NCI-H82 (cell line): ENCODE measurements around the gene TRPT1.
"Not testable (repeated sequence)": the region's sequence is repeated elsewhere in the genome, so short reads cannot be mapped to it uniquely, and the experiment has no call there.

Experiments used
- DNase-seq: peaks from one replicate; lab custom pipeline; 2025; lab: John Stamatoyannopoulos, UW

Gene TRPT1

DNA sequence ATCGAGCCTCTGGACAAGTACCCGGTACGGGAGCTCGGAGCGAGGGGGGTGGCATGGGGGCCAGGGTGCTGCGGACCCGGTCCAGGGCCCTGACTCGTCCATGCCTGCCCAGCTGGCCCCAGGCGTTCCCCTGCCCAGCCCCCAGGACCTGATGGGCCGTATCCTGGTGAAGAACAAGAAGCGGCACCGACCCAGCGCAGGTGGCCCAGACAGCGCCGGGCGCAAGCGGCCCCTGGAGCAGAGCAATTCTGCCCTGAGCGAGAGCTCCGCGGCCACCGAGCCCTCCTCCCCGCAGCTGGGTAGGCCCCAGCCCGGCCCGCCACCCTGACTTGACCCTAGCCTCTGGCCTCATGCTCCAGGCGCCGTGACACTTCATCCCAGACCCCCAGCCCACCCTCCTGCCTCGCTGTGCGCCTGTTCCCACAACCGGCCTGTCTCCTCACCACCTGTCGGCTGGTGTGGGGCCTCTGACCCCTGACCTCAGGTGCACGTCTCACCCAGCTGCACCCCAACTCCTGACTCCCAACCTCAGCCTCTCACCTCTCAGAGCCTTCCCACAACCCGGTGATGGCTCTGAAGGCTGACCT is 33.1 kb upstream of the TRPT1 start:
- DNase-seq: no peak

DNA sequence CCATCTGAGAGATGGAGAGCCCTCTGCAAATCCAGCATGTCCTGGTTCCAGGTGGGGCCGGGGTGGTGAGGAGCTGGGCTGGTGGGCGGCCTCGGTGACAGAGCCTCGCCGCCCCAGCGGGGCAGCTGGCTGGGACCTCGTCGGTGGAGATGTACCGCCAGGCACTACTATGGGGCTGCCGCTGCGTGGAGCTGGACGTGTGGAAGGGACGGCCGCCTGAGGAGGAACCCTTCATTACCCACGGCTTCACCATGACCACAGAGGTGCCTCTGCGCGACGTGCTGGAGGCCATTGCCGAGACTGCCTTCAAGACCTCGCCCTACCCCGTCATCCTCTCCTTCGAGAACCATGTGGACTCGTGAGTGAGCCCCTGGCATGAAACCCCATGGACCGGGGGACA is 32.4 kb upstream of the TRPT1 start:
- no peak for DNase-seq

DNA sequence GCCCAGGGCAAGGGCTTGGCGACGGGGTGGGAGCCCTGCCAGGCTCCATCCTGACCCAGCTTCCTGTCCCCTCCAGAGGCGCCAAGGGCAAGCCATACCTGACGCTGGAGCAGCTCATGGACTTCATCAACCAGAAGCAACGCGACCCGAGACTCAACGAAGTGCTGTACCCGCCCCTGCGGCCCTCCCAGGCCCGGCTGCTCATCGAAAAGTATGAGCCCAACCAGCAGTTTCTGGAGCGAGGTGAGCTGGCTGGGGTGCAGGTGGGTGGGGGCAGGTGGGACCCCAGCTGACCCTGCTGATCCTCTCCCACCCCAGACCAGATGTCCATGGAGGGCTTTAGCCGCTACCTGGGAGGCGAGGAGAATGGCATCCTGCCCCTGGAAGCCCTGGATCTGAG is 30.3 kb upstream of the TRPT1 start:
- DNase-seq: no peak

DNA sequence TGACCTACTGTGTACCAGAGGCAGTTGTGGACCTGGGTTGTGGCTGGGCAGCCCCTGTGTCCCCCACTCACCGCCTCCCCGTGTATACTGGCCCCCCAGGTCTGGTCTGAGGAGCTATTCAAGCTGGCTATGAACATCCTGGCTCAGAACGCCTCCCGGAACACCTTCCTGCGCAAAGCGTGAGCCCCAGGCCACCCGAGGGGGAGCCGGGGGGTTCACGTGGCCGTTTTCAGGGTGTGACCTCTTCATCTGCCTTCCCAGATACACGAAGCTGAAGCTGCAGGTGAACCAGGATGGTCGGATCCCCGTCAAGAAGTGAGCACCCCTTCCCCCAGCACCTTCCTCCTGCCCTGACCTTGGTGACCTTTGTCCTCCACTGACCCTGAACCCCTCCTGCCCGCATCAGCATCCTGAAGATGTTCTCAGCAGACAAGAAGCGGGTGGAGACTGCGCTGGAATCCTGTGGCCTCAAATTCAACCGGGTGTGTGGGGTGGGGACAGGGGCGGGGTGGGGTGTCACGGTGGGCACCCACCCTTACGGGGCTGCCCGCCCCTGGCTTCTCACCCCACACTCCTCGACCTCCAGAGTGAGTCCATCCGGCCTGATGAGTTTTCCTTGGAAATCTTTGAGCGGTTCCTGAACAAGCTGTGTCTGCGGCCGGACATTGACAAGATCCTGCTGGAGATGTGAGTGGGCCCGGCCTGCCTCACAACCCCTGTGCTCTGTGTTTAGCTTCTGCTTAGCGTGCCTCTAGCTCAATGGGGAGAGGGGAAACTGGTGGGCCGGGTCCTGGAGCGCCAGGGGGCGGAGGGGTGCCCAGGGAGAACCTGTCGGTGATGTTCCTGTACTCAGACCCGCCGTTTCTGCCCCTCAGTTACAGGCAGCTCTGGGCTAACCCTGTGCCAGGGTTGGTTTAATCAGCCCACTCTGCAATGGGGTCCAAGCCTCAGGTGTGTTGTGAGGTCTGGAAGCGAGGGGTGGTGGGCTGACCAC is 29.4 kb upstream of the TRPT1 start:
- no peak for DNase-seq

DNA sequence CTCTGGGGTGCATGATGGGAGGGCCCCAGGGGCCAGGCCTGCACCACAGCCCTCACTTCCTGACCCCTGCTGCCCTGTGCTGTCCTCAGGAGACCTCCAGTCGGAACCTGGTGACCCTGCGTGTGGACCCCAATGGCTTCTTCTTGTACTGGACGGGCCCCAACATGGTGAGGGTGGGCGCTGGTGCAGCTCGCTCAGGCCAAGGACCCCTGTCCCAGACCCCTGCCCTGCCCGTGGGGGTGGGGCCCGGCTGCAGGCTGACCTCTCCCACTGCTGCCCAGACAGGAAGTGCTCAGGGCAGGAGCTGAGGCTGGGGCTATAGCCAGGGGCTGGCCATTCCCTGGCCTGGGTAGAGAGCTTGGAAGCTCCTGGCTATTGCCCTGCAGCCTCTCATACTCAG is 28.3 kb upstream of the TRPT1 start:
- no peak for DNase-seq

DNA sequence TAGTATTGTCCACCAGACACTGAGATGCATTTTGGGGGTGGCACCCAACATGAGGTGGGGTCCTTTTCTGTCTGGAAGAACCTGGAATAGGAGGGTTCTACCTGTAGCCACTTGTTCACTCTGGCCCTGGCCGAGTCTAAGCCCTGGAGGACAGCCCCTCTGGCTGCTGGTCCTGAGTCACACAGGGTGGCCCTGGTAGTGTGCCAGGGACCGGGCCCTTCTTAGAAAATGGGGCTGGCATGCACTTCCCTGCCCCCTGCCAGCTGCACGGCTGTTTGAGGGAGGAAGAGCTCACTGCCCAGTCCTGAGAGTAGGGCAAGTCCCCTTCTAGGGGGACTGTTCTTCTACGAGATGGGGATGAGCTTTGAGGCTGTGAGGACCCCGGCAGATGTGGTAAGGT is 27.5 kb upstream of the TRPT1 start:
- no peak for DNase-seq

DNA sequence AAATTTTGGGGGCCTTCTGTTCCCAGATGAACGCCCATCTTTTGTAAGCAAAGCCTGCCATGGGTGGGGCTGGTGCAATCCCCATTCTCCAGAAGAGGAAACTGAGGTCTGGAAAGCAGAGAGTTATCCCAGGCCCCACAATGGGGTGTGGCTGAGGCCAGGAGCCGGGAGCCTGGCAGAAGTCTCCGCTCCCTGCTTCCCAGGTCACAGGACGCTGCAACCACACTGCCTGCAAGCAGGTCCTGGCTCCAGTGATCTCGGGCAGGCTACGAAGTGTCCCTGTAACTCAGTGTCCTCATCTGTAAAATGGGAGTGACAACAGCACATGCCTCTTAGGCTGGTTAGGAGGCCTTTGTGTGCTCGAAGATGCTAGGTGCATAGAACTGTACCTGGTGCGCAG is 27.1 kb upstream of the TRPT1 start:
- DNase-seq: no peak

DNA sequence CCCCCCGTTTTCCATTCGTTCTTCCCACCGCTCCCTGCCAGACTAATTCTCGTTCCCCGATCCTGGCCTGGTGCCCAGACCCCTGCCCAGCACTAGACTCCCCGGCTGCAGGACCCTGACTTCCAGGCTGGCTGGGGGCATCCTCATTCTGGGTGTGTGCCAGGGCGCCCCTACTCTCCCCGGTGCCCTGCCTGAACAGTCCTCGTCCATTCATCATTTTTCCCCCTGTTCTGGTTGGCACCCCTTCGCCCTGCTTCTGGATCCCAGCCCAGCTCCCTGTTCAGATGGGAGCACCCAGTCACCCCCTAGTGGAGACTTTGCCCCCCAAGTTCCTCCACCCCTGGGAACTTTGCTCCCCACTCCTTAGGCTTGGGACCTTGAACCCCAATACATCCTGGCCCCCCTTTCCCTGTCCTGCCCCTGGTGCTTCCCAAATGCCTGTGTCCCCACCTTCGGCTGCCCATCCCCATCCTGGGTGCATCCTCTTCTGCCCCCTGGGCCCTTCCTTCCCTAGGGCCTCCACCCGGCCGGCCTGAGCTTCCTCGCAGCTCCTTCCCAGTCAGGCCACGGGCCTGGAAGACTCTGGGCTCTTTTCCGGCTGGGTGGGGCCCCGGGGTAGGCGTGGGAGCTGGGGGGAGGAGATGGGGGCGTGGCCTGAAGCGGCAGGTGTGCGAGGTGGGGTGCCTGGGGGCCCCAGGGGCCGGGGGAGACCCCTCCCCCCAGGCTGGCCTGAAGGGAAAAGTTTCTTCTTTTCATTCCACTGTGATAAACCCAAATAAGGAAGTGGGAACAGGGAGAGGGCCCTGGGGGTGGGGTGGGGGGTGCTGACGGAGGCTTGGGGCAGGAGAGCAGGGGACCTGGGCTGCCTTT is 26.3 kb upstream of the TRPT1 start:
- peak; percentile 28 for DNase-seq

DNA sequence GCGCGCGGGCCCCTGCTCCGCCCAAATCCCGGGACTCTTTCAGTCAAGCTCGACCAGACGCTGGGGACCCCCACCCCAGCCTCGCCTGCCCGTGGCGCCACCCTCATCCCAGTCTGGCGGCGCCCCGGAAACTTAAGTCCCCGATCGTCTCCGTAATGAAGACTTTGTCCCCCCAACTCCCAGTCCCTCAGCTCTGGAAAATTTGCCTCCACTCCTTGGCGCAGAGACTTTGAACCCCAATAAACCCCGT is 25.7 kb upstream of the TRPT1 start:
- no peak for DNase-seq

DNA sequence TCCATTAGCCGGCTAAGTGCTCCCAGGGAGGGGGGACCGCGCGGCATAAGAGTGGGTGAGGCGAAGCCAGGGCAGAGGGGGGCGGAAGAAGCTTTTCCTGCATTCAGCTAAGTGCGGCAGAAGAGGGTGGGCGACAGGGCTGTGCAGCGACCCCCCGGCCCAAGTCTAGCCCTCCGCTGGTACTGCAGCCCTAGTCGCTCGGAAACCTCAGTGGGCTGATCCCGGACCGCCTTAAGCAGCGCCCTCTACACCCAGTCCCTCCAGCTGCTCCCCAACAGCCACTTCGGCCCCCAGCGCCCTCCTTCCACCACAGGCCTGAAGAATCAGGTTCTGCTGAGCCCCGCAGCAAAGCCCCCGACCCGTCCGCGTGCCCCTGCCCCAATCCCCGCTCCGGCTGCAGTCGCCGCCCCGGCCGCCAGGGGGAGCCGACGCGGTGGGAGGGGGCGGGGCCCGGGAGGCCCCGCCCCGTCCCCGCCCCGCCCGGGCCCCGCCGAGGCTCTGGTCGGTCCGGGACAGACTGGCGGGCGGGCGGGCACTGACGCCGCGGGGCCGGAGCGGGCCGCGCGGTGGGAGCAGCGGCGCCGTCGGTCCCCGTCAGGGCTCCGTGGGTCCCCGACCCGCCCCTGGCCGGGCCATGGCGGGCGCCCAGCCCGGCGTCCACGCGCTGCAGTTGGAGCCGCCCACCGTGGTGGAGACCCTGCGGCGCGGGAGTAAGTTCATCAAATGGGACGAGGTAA is 25.2 kb upstream of the TRPT1 start, which contains the start of gene PLCB3:
PLCB3 (plus strand) TSS at position 515 of the 737 bp plus-strand sequence; CDS start at position 635, 120 bp downstream.
- DNase-seq: peak; percentile 75

DNA sequence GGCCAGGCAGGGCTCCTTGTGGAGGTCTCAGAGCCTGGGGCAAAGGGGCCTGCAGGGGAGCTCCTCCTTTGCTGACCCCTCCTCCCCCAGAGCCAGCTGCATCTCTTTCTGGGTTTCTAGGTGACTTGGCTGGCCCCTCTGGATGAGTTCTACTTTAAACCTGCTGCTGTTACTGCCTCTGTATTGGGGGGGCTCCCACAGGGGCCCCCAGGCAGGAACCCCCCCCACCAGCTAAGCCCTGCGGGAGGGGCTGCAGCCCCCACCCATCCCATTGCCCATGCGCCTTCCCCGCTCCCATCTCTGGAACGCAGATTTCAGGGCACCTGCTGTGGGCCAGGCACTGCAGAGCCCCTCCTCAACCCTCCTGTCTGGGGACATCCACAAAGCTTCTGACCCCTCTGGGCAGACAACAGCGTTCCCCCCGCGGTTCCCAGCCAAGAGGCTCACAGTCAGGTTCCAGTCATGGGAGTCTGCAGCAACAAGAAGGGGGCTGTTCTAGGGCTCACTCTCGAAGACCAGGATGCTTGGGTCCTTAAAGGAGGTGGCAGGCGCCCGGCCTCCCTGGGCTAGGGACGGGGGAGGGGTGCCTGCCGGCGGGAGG is 24.5 kb upstream of the TRPT1 start:
- no peak for DNase-seq

DNA sequence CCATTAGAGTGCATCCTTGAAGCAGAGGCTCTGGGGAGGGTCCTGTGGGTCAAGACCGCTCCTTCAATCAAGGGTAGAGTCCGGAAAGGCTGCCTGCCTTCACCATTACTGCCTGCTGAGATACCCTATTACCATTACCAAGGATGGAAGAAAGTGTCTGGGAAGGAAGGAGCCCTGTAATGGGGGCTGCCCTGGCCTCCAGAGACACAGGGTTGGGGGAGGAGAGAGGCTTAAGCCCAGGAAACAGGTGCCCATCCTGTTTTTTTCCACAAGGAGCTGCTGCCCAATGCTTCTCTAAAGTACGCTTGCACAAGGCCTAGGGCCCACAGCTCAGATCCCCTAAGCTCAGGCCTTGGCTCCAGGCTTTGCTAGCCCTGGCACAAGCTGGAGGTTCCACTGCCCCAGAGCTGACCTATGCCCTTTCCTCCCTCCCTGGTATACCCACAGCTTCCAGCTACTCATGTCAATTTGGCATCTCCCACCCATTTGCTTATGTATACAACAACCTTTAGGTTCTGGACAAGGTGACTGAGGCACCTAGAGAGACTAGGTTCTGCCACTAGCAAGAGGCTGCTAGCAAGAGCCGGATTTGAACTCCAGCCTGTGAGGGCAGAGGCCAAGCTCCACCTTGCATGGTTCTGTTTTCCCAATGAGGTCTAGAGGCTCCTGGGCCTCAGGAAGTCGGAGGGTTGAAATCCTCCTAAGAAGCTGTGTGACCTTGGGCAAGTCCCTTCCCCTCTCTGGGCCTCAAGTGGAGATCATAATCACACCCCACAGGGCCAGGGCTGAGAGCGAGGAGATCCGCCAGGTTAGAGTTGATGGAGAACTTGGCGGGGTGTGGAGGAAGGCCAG is 23.8 kb upstream of the TRPT1 start:
- peak; percentile 48 for DNase-seq

DNA sequence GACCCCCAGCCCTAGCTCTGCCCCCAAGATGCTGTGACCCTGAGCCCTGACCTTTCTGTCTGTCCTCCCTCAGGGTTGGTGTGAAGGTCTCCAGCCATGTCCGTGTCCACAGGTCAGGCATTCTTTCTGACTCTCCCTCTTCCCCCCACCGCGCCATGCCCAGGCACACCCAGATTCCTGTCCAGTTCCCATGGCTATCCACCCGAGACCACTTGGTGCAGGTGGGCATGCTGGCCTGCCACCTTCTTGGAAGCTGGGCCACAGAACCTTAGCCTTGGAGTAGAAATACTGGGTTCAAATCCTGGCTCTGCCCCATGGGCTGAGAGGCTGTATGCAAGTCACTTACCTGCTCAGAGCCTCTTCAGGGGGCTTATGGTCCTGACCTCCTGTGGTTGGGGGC is 23.1 kb upstream of the TRPT1 start:
- no peak for DNase-seq

DNA sequence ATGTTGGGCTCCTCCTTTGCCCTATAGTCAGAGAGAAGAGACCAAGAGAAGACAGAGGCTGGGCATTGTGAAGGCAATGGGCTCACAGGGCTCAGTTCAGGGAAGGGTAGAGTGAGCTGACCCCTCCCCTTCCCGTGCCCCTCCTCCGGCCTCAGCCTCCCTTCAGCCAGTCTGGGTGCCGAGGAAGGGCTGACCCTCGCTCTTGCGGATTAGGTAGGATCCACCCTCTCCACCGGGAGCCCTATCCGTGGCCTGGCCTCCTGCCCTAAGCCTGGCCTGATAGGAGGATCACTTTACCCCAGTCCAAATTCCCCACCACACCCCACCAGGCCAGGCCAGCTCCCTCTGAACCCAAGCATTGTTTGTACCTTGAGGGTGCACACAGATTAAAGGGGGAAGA is 22.6 kb upstream of the TRPT1 start:
- DNase-seq: peak; percentile 29

DNA sequence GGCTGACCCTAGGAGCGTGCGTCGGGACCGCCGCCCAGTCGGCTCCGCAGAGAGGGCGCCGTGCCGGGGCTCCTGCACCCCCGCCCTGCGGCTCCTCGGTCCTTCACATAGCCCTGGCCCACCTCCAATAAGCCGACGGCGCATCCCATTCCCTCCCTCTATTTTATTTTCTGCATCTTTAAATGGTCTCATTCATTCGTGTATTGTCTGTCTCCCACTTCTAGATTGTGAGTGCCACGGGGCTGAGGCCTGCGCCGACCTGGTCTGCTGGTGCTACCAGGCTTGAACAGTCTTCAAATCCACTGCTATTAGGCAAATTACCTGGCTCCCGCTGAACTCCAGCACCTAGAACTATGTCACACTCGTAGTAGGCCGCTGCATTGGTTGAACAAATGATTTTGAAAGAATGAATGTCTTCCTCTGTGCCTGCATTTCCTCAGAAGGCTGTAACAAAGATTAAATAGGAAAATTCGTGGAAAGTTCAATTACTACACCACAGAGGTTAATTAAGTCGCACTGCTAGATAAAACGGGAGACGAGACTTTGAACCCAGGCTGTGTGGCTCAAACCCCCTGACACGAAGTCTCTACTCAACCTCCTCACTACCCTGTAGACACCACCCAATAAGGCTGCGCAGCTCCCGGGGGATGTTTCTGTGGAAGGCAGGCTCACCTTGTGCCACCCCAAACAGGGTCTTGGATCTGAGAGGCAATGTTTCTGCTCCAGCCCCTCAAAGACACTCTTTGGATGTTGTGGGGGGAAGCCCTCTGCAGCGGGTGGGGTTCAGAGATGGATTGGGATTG is 21.9 kb upstream of the TRPT1 start:
- DNase-seq: peak; percentile 47

DNA sequence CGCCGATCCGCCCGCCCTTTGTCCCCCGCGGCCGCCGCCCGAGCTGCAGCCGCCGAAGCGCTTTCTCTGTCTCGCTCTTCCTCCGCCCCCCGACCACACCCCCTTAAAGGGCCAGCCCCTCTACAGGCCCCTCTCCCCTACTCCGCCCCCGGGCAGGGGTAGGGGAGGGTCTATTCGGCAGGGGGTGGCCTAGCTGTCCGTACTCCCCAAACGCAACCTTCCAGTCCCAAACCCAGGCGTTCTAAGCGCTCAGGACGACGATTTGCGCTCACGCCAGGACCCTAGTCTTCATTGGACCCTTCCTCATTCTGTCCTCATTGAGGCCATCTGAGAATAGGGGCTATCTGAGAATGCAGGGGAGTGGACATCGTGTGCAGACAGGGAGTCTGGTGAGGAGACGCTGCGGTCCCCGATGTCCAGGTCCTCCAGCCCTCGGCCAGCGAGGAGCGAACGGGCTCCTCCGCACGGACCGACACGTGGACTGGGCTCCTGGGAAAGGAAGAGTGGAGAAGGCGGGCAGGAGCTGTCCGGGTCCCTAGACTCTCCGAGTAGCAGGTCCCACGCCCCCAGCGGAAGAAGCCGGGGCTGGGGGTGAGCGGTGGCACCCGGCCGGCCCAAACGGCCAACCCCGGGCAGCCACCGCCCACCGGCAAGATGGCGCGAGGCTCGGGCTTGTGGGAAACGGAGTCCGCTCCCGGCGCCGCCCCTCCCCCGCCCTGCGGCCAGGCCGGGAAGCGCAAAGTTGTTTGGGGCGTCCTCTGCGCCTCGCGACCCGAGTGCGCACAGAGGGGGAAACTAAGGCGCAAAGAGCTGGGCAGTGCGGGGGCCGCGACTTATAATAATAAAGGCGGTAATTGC is 21.1 kb upstream of the TRPT1 start, which contains the start of gene PPP1R14B:
PPP1R14B (minus strand) TSS at position 73 of the 858 bp plus-strand sequence. CDS start 270 bp downstream, outside the sequence.
- peak; percentile 91 for DNase-seq

DNA sequence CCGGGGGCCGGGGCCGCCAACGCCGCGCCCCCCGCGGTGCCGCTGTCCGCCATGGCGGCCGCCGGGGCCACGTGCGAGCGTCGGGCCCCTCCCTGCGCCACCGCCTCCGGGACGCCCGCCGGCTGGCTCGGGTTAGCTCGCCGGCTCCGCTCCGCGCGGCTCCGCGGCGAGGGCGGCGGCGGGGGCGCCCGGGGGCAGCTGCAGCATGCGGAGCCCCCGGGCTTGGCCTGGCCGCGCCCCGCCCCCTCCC is 20.6 kb upstream of the TRPT1 start:
- not testable (repeated sequence) for DNase-seq

DNA sequence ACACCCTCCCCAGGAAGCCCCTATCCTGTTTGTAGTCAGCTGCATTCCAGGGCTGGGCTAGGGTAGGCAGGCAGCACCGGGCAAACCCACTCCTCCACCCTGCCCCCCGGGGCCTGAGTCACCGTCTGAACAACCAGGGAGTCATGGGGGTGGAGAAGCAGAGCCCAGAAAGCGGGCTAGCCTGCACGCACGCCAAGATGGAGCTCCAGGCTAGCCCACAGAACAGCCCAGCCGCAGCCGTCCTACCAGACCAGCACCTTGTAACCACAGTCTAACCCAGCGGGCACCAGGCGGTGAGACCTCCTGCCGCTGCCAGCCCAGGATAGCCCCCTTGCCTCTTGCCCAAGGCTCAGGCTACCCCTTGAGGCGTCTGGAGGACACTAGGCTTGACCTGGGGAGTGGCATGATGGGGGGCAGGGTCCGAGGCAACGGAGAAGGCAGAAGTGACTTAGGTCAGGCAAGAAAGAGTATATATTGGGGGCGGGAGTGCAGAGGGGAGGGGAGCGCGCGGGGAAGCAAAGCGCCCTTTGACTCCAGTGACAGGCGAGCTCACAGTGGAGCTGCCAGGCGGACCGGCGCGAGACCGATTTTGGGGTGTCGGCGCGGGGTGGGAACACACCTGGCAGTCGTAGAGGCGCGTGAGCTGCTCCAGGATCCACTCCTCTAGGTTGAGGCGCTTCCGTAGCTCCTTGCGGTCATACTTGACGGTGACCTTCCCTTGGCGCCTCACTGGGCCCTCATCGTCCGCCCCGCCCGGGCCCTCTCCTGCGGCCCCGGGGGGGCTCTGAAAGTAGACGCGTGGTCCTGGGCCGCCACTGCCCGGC is 20.0 kb upstream of the TRPT1 start:
- peak; percentile 42 for DNase-seq
